Neural progenitor cell (in vitro differentiated cells): Measurements from ENCODE around the gene TAF1C. TPM values are rescaled to one million over a fixed set of nuclear protein-coding genes. Genes with fewer than 3 reads are reported as not detected.
A peak's percentile ranks its signal among the peaks of the same experiment; 100 is the strongest.

Experiments used
- DNase-seq: peaks from one replicate; pipeline ENCODE4 v3.0.0-alpha.2; 2016; ENCODE audit warnings: low spot score
- H2AFZ ChIP-seq: fragments of 200-600 bp; sonication (generic); replicated peaks from 2 replicates; pipeline ENCODE4 v1.6.1; 2016; ENCODE audit warnings: antibody characterized with exemption
- H3F3A ChIP-seq: fragments of 200-600 bp; sonication (generic); 2 replicates; pipeline ENCODE4 v1.6.1; 2016; ENCODE audit warnings: antibody characterized with exemption, low read depth
- H3K27ac ChIP-seq: fragments of 200-600 bp; sonication (generic); 2 replicates; pipeline ENCODE4 v1.5.1; 2016; ENCODE audit warnings: mild to moderate bottlenecking
- H3K27me3 ChIP-seq: fragments of 200-600 bp; sonication (generic); 2 replicates; pipeline ENCODE4 v1.6.1; 2016; ENCODE audit warnings: mild to moderate bottlenecking, moderate library complexity
- H3K36me3 ChIP-seq: fragments of 200-600 bp; sonication (generic); 2 replicates; pipeline ENCODE4 v1.5.1; 2016
- H3K4me1 ChIP-seq: fragments of 200-600 bp; sonication (generic); 2 replicates; pipeline ENCODE4 v1.6.1; 2016; ENCODE audit warnings: mixed run types
- H3K4me2 ChIP-seq: fragments of 200-600 bp; sonication (generic); 2 replicates; pipeline ENCODE4 v1.6.1; 2016
- H3K4me3 ChIP-seq: fragments of 200-600 bp; sonication (generic); 2 replicates; pipeline ENCODE4 v1.5.1; 2016
- H3K79me2 ChIP-seq: fragments of 200-600 bp; sonication (generic); 2 replicates; pipeline ENCODE4 v1.6.1; 2016; ENCODE audit warnings: low read depth
- H3K9ac ChIP-seq: fragments of 200-600 bp; sonication (generic); 2 replicates; pipeline ENCODE4 v1.6.1; 2016
- H3K9me3 ChIP-seq: fragments of 200-600 bp; sonication (generic); 2 replicates; pipeline ENCODE4 v1.5.1; 2016; ENCODE audit warnings: low read depth
- H4K20me1 ChIP-seq: fragments of 200-600 bp; sonication (generic); 2 replicates; pipeline ENCODE4 v1.6.1; 2016; ENCODE audit warnings: low read depth
- H3K27ac Mint-ChIP-seq: 3 replicates; pipeline ENCODE4 v1.8.0; 2021; ENCODE audit warnings: mixed read lengths
- H3K27me3 Mint-ChIP-seq: 2 replicates; pipeline ENCODE4 v1.8.0; 2022; ENCODE audit warnings: low read depth, mild to moderate bottlenecking, inconsistent platforms, moderate library complexity, mixed read lengths; ENCODE audit not compliant: insufficient read depth
- H3K36me3 Mint-ChIP-seq: 3 replicates; pipeline ENCODE4 v1.8.0; 2021; ENCODE audit warnings: mixed read lengths
- H3K4me1 Mint-ChIP-seq: 3 replicates; pipeline ENCODE4 v1.8.0; 2021; ENCODE audit warnings: mixed read lengths
- H3K4me3 Mint-ChIP-seq: 3 replicates; pipeline ENCODE4 v1.8.0; 2021; ENCODE audit warnings: mild to moderate bottlenecking, moderate library complexity, mixed read lengths
- H3K9me3 Mint-ChIP-seq: 3 replicates; pipeline ENCODE4 v1.8.0; 2020; ENCODE audit warnings: mixed read lengths
- EZH2 ChIP-seq: fragments of 200-600 bp; sonication (generic); IDR thresholded peaks from 2 replicates; pipeline ENCODE4 v1.6.1; 2017; ENCODE audit warnings: antibody characterized with exemption, mild to moderate bottlenecking, moderate library complexity
- EZH2phosphoT487 ChIP-seq: fragments of 200-600 bp; sonication (generic); IDR thresholded peaks from 2 replicates; pipeline ENCODE4 v1.6.1; 2017; ENCODE audit warnings: antibody characterized with exemption
- total RNA-seq: library from RNA; depleted of rRNA; stranded (reverse); fragments of >200 nt; gene quantifications from 2 replicates; pipeline ENCODE4 v1.2.3, GENCODE V29; 2015; ENCODE audit warnings: low replicate concordance
- TF ChIP-seq, protein P1 (sequence below): fragments of 200-600 bp; sonication (generic); IDR thresholded peaks from 2 replicates; pipeline ENCODE4 v1.5.1; 2017; ENCODE audit warnings: antibody characterized with exemption, mild to moderate bottlenecking

TAF1C gene
- total RNA-seq, 1 donor from 2014 or later, result 23.3 TPM

DNA sequence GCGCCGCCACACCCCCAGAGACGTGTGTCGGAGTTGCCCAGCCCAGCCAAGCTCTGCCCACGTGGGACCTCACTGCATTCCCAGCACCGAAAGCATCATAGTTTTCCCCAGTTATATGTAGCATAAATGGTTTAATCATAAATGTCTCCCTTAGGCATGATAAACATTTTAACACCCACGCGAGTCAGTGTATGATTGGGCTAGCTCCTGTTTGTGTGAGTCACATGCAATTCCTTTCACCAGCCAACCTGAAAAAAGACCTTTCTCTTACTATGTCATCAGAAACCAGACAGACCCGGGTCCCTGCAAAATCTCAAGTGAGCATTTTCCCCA lies 9.2 kb downstream of the TAF1C start:
- no peaks in the 10 kb centered on the region for H3K9me3 Mint-ChIP-seq
- no peaks in the 10 kb centered on the region for H3K36me3 ChIP-seq
- DNase-seq, result no peak
- no peak overlapping the region for H3K4me2 ChIP-seq
- no peak overlapping the region for H3K4me3 Mint-ChIP-seq
- peaks cover 6% of the 10 kb centered on the region for H3K27me3 Mint-ChIP-seq
- H3K27ac ChIP-seq, result no peak overlapping the region
- peaks cover 5% of the 10 kb centered on the region for H3K4me1 Mint-ChIP-seq
- H3K27ac Mint-ChIP-seq, result no peak overlapping the region
- no peaks in the 10 kb centered on the region for H4K20me1 ChIP-seq
- H3K9me3 ChIP-seq, result no peaks in the 10 kb centered on the region
- H3F3A ChIP-seq, result no peaks in the 10 kb centered on the region
- no peaks in the 10 kb centered on the region for H3K27me3 ChIP-seq
- TF ChIP-seq, protein P1, sequence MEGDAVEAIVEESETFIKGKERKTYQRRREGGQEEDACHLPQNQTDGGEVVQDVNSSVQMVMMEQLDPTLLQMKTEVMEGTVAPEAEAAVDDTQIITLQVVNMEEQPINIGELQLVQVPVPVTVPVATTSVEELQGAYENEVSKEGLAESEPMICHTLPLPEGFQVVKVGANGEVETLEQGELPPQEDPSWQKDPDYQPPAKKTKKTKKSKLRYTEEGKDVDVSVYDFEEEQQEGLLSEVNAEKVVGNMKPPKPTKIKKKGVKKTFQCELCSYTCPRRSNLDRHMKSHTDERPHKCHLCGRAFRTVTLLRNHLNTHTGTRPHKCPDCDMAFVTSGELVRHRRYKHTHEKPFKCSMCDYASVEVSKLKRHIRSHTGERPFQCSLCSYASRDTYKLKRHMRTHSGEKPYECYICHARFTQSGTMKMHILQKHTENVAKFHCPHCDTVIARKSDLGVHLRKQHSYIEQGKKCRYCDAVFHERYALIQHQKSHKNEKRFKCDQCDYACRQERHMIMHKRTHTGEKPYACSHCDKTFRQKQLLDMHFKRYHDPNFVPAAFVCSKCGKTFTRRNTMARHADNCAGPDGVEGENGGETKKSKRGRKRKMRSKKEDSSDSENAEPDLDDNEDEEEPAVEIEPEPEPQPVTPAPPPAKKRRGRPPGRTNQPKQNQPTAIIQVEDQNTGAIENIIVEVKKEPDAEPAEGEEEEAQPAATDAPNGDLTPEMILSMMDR, result no peak
- TF ChIP-seq EZH2 (no peak), EZH2phosphoT487 (no peak)
- no peak overlapping the region for H3K9ac ChIP-seq
- no peak overlapping the region for H2AFZ ChIP-seq
- no peaks in the 10 kb centered on the region for H3K36me3 Mint-ChIP-seq
- H3K4me1 ChIP-seq, result no peaks in the 10 kb centered on the region
- H3K4me3 ChIP-seq, result no peak overlapping the region
- H3K79me2 ChIP-seq, result no peaks in the 10 kb centered on the region

DNA sequence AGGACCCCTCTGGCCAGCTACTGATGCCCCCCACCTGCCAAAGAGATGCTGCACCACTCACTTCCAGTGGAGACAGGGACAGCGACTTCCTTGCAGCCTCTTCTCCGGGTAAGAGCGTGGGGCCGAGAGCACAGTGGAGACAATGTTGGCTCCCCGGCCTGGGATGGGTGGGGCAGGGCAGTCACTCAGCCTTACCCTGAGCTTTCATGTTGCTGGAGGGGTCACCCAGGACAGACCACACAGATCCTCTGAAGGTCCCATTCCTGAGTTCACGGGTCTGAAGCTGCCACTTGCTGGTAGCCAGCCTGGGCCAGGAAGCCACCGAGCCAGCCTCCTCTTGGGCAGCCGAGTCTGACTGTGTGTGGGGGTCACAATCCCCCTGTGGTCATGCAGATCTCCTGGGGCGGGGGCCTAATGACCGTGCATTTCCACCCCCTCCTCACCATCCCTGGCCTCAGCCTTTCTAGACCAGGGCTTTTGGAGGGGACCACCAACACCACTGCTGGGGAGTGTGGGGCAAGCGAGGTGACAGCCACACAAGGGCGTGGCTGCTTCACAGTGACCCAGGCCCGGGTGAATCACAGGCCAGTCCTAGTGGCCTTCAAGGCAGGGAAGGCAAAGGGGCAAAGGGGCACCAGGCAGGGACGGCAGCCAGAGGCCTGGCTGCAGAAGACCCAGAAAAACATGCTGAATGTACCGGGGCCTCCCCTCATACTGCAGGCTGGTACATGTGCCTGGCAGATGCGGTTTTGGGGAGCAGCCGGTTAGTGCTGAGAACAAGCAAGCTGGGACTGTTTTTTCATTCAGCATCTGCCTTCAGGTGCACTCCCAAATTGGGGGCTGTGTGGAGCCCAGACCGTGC lies 10.4 kb downstream of the TAF1C start:
- no peak overlapping the region for H3K27ac Mint-ChIP-seq

DNA sequence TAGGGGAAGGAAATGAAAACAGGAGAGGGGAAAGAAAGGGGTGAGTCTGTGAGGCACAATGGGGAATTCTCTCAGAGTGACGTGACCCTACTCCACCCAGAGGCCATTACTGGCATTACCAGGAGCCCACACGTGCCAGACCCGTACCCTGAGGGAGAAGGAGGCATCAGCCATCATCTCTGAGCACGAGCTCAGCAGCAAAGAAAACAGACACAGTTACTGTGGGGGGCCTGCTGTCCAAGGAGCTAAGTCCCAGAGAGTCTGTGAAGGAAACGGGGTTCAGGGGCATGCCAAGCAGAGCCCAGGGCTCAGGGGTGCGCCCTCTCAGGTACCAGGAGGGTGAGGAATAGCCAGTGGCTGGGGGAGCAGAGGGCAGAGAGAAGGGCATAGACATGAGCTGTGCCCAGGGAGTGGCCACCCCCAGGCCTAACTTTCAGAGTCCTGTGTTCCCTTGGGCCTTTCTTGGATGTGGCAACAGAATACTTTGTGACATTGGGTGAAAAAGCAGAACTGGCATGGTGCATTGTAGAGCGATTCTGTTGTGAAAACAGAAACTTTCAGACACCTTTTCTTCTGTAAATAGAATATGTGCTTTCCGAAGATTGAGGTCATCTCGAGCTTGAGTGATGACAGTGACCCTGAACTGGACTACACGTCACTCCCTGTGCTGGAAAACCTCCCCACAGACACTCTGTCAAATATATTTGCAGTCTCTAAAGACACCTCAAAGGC lies 11.3 kb downstream of the TAF1C start:
- Mint-ChIP-seq H3K4me3 (peak overlapping the region; percentile 11), H3K36me3 (no peaks in the 10 kb centered on the region), H3K9me3 (no peaks in the 10 kb centered on the region), H3K27me3 (peaks cover 10% of the 10 kb centered on the region), H3K4me1 (peaks cover 5% of the 10 kb centered on the region), H3K27ac (peak overlapping the region; percentile 74)
- H2AFZ ChIP-seq, result no peak overlapping the region
- H3K4me3 ChIP-seq, result no peak overlapping the region
- H3K4me2 ChIP-seq, result no peak overlapping the region
- H3F3A ChIP-seq, result no peaks in the 10 kb centered on the region
- H3K9me3 ChIP-seq, result no peaks in the 10 kb centered on the region
- TF ChIP-seq EZH2, result no peak
- TF ChIP-seq, protein P1, result peak; percentile 73
- no peaks in the 10 kb centered on the region for H4K20me1 ChIP-seq
- H3K4me1 ChIP-seq, result no peaks in the 10 kb centered on the region
- H3K27me3 ChIP-seq, result no peaks in the 10 kb centered on the region
- H3K9ac ChIP-seq, result no peak overlapping the region
- no peaks in the 10 kb centered on the region for H3K36me3 ChIP-seq
- peak; percentile 79 for DNase-seq
- no peaks in the 10 kb centered on the region for H3K79me2 ChIP-seq
- H3K27ac ChIP-seq, result no peak overlapping the region

More for the DNA sequence above, 10.4 kb downstream of the TAF1C start:
- no peaks in the 10 kb centered on the region for H3K9me3 ChIP-seq
- H3K36me3 Mint-ChIP-seq, result no peaks in the 10 kb centered on the region
- no peaks in the 10 kb centered on the region for H3K79me2 ChIP-seq
- TF ChIP-seq EZH2phosphoT487 (no peak), EZH2 (no peak)
- TF ChIP-seq, protein P1, result no peak
- no peak overlapping the region for H3K4me3 ChIP-seq
- no peaks in the 10 kb centered on the region for H4K20me1 ChIP-seq
- no peaks in the 10 kb centered on the region for H3K36me3 ChIP-seq
- H3F3A ChIP-seq, result no peaks in the 10 kb centered on the region
- peaks cover 10% of the 10 kb centered on the region for H3K27me3 Mint-ChIP-seq
- no peaks in the 10 kb centered on the region for H3K4me1 ChIP-seq
- H3K27me3 ChIP-seq, result no peaks in the 10 kb centered on the region
- no peaks in the 10 kb centered on the region for H3K9me3 Mint-ChIP-seq
- peaks cover 5% of the 10 kb centered on the region for H3K4me1 Mint-ChIP-seq
- H3K4me3 Mint-ChIP-seq, result no peak overlapping the region
- no peak overlapping the region for H2AFZ ChIP-seq
- no peak overlapping the region for H3K4me2 ChIP-seq
- H3K27ac ChIP-seq, result no peak overlapping the region
- DNase-seq, result no peak
- H3K9ac ChIP-seq, result no peak overlapping the region
